SH-SY5Y (cell line): ENCODE measurements around the gene ABCA4.

ENCODE experiments used
- GATA2 ChIP-seq: IDR thresholded peaks from 2 replicates; pipeline ENCODE4 v1.6.1; 2011; ENCODE audit warnings: mild to moderate bottlenecking, low read depth, low read length
- GATA3 ChIP-seq: IDR thresholded peaks from 2 replicates; pipeline ENCODE4 v1.6.1; 2011; ENCODE audit warnings: low read depth, mild to moderate bottlenecking, low read length, moderate library complexity

DNA sequence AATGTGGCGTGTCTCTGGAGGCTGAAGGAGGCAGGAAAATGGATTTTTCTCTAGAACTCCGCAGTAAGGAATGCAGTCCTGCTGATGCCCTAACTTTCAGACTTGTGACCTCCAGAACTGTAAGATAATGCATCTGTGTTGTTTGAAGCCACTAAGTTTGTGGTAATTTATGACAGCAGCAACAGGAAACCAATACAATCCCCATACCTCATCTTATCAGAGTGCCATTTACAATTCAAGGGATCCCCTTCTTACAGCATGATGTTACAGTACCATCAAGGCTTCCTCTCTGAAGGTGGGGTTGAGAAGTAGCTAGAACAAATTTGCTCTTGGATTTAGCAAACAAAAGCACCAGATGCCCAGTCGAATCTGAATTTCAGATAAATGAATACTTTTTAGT is 21.6 kb downstream of the ABCA4 start:
- TF ChIP-seq GATA3 (no peak), GATA2 (no peak)
